ENCODE data around the gene DOCK8. TPM values are rescaled to one million over a fixed set of nuclear protein-coding genes. Genes with fewer than 3 reads are reported as not detected.
A peak's percentile ranks its signal among the peaks of the same experiment; 100 is the strongest.
"Not testable (repeated sequence)": the region's sequence is repeated elsewhere in the genome, so short reads cannot be mapped to it uniquely, and the experiment has no call there.

Gene DOCK8
- total and polyA plus RNA-seq, 2 donors, result 54.5 to 60.4 TPM

- Histone ChIP-seq H3K36me3 (ENCODE audit: control insufficient read depth in 2 of 2, insufficient read depth in 2 of 2, low read length in 1 of 2) (no peaks in the 10 kb centered on the region), H3K27ac (ENCODE audit: low read depth in 1 of 2, low read length in 1 of 2) (no peak overlapping the region), H3K4me3 (ENCODE audit: low read length in 2 of 2) (no peak overlapping the region), H3K27me3 (ENCODE audit: control insufficient read depth in 2 of 2, insufficient read depth in 1 of 2, low read length in 1 of 2) (peaks cover 7 to 25% of the 10 kb centered on the region in 2 donors), H3K9me3 (ENCODE audit: control insufficient read depth in 2 of 2, insufficient read depth in 1 of 2, low read length in 1 of 2) (no peaks in the 10 kb centered on the region), H3K4me1 (ENCODE audit: control insufficient read depth in 2 of 2, insufficient read depth in 2 of 2, low read length in 2 of 2) (peaks cover 5 to 9% of the 10 kb centered on the region in 2 donors)
- WGBS, result 72% methylated on average over 5 of the region's 5 CpGs
- no peak for DNase-seq (ENCODE audit: low read depth in 6 of 9, low spot score in 9 of 9)
Observed at GRCh38 chr9:211557-211956, 3.1 kb upstream of the DOCK8 start.

- no peak for DNase-seq (ENCODE audit: low read depth in 6 of 9, low spot score in 9 of 9)
- H3K9me3 ChIP-seq (ENCODE audit: control insufficient read depth in 2 of 2, insufficient read depth in 1 of 2, low read length in 1 of 2), result no peaks in the 10 kb centered on the region
- peaks cover 7 to 25% of the 10 kb centered on the region in 2 donors for H3K27me3 ChIP-seq (ENCODE audit: control insufficient read depth in 2 of 2, insufficient read depth in 1 of 2, low read length in 1 of 2)
- WGBS, result 89% methylated on average over 3 of the region's 3 CpGs
- H3K4me1 ChIP-seq (ENCODE audit: control insufficient read depth in 2 of 2, insufficient read depth in 2 of 2, low read length in 2 of 2), result peaks cover 5 to 9% of the 10 kb centered on the region in 2 donors
- H3K36me3 ChIP-seq (ENCODE audit: control insufficient read depth in 2 of 2, insufficient read depth in 2 of 2, low read length in 1 of 2), result no peaks in the 10 kb centered on the region
- H3K4me3 ChIP-seq (ENCODE audit: low read length in 2 of 2), result no peak overlapping the region
- H3K27ac ChIP-seq (ENCODE audit: low read depth in 1 of 2, low read length in 1 of 2), result no peak overlapping the region
Observed at GRCh38 chr9:212297-212696, 2.4 kb upstream of the DOCK8 start.

GRCh38 chr9:213901-214300, 764 bp upstream of the DOCK8 start:
- not testable (repeated sequence) for H3K4me1 ChIP-seq (ENCODE audit: control insufficient read depth in 2 of 2, insufficient read depth in 2 of 2, low read length in 2 of 2); H3K36me3 ChIP-seq (ENCODE audit: control insufficient read depth in 2 of 2, insufficient read depth in 2 of 2, low read length in 1 of 2); H3K27ac ChIP-seq (ENCODE audit: low read depth in 1 of 2, low read length in 1 of 2); DNase-seq (ENCODE audit: low read depth in 6 of 9, low spot score in 9 of 9); H3K4me3 ChIP-seq (ENCODE audit: low read length in 2 of 2); H3K9me3 ChIP-seq (ENCODE audit: control insufficient read depth in 2 of 2, insufficient read depth in 1 of 2, low read length in 1 of 2)
- peaks cover 7 to 25% of the 10 kb centered on the region in 2 donors for H3K27me3 ChIP-seq (ENCODE audit: control insufficient read depth in 2 of 2, insufficient read depth in 1 of 2, low read length in 1 of 2)
- WGBS, result 94% methylated on average over 24 of the region's 24 CpGs

GRCh38 chr9:214351-214647, 366 bp upstream of the DOCK8 start:
- Histone ChIP-seq H3K9me3 (ENCODE audit: control insufficient read depth in 2 of 2, insufficient read depth in 1 of 2, low read length in 1 of 2) (no peaks in the 10 kb centered on the region), H3K36me3 (ENCODE audit: control insufficient read depth in 2 of 2, insufficient read depth in 2 of 2, low read length in 1 of 2) (no peaks in the 10 kb centered on the region), H3K4me1 (ENCODE audit: control insufficient read depth in 2 of 2, insufficient read depth in 2 of 2, low read length in 2 of 2) (peaks cover 5 to 9% of the 10 kb centered on the region in 2 donors), H3K27ac (ENCODE audit: low read depth in 1 of 2, low read length in 1 of 2) (peak overlapping the region in 1 of 2 donors; percentile 68), H3K27me3 (ENCODE audit: control insufficient read depth in 2 of 2, insufficient read depth in 1 of 2, low read length in 1 of 2) (peaks cover 7 to 25% of the 10 kb centered on the region in 2 donors), H3K4me3 (ENCODE audit: low read length in 2 of 2) (peak overlapping the region; percentile 6 to 56)
- DNase-seq (ENCODE audit: low read depth in 6 of 9, low spot score in 9 of 9), result peak in 2 of 9 donors; percentile 2 to 15
- 6% methylated on average over 14 of the region's 14 CpGs for WGBS

GRCh38 chr9:215631-216155, 1.0 kb downstream of the DOCK8 start:
- Histone ChIP-seq H3K4me3 (ENCODE audit: low read length in 2 of 2) (peak overlapping the region; percentile 47 to 56), H3K9me3 (ENCODE audit: control insufficient read depth in 2 of 2, insufficient read depth in 1 of 2, low read length in 1 of 2) (no peaks in the 10 kb centered on the region), H3K27ac (ENCODE audit: low read depth in 1 of 2, low read length in 1 of 2) (no peak overlapping the region), H3K27me3 (ENCODE audit: control insufficient read depth in 2 of 2, insufficient read depth in 1 of 2, low read length in 1 of 2) (peaks cover 7 to 25% of the 10 kb centered on the region in 2 donors), H3K4me1 (ENCODE audit: control insufficient read depth in 2 of 2, insufficient read depth in 2 of 2, low read length in 2 of 2) (peaks cover 5 to 9% of the 10 kb centered on the region in 2 donors), H3K36me3 (ENCODE audit: control insufficient read depth in 2 of 2, insufficient read depth in 2 of 2, low read length in 1 of 2) (no peaks in the 10 kb centered on the region)
- WGBS, result 78% methylated on average over 6 of the region's 6 CpGs
- no peak for DNase-seq (ENCODE audit: low read depth in 6 of 9, low spot score in 9 of 9)

- Histone ChIP-seq H3K9me3 (ENCODE audit: control insufficient read depth in 2 of 2, insufficient read depth in 1 of 2, low read length in 1 of 2) (no peaks in the 10 kb centered on the region), H3K4me3 (ENCODE audit: low read length in 2 of 2) (no peak overlapping the region), H3K27me3 (ENCODE audit: control insufficient read depth in 2 of 2, insufficient read depth in 1 of 2, low read length in 1 of 2) (peaks cover 7 to 25% of the 10 kb centered on the region in 2 donors), H3K27ac (ENCODE audit: low read depth in 1 of 2, low read length in 1 of 2) (no peak overlapping the region), H3K4me1 (ENCODE audit: control insufficient read depth in 2 of 2, insufficient read depth in 2 of 2, low read length in 2 of 2) (peaks cover 5 to 9% of the 10 kb centered on the region in 2 donors), H3K36me3 (ENCODE audit: control insufficient read depth in 2 of 2, insufficient read depth in 2 of 2, low read length in 1 of 2) (no peaks in the 10 kb centered on the region)
- no peak for DNase-seq (ENCODE audit: low read depth in 6 of 9, low spot score in 9 of 9)
- 92% methylated on average over 1 of the region's 1 CpG for WGBS
Observed at GRCh38 chr9:216866-217265, 2.2 kb downstream of the DOCK8 start.

GRCh38 chr9:217950-218349, 3.3 kb downstream of the DOCK8 start:
- Histone ChIP-seq H3K27ac (ENCODE audit: low read depth in 1 of 2, low read length in 1 of 2) (no peak overlapping the region), H3K27me3 (ENCODE audit: control insufficient read depth in 2 of 2, insufficient read depth in 1 of 2, low read length in 1 of 2) (peaks cover 3 to 25% of the 10 kb centered on the region in 2 donors), H3K4me1 (ENCODE audit: control insufficient read depth in 2 of 2, insufficient read depth in 2 of 2, low read length in 2 of 2) (peaks cover 7 to 9% of the 10 kb centered on the region in 2 donors), H3K4me3 (ENCODE audit: low read length in 2 of 2) (no peak overlapping the region), H3K36me3 (ENCODE audit: control insufficient read depth in 2 of 2, insufficient read depth in 2 of 2, low read length in 1 of 2) (no peaks in the 10 kb centered on the region), H3K9me3 (ENCODE audit: control insufficient read depth in 2 of 2, insufficient read depth in 1 of 2, low read length in 1 of 2) (no peaks in the 10 kb centered on the region)
- no peak for DNase-seq (ENCODE audit: low read depth in 6 of 9, low spot score in 9 of 9)
- whole genome bisulfite sequencing, result 95% methylated on average over 2 of the region's 2 CpGs

- H3K36me3 ChIP-seq (ENCODE audit: control insufficient read depth in 2 of 2, insufficient read depth in 2 of 2, low read length in 1 of 2); H3K27ac ChIP-seq (ENCODE audit: low read depth in 1 of 2, low read length in 1 of 2); H3K9me3 ChIP-seq (ENCODE audit: control insufficient read depth in 2 of 2, insufficient read depth in 1 of 2, low read length in 1 of 2); H3K4me1 ChIP-seq (ENCODE audit: control insufficient read depth in 2 of 2, insufficient read depth in 2 of 2, low read length in 2 of 2); DNase-seq (ENCODE audit: low read depth in 6 of 9, low spot score in 9 of 9); H3K4me3 ChIP-seq (ENCODE audit: low read length in 2 of 2): not testable (repeated sequence)
- WGBS, result 98% methylated on average over 7 of the region's 7 CpGs
- peaks cover 3 to 22% of the 10 kb centered on the region in 2 donors for H3K27me3 ChIP-seq (ENCODE audit: control insufficient read depth in 2 of 2, insufficient read depth in 1 of 2, low read length in 1 of 2)
Observed at GRCh38 chr9:219036-219435, 4.4 kb downstream of the DOCK8 start.

- Histone ChIP-seq H3K27ac (ENCODE audit: low read depth in 1 of 2, low read length in 1 of 2) (no peak overlapping the region), H3K4me1 (ENCODE audit: control insufficient read depth in 2 of 2, insufficient read depth in 2 of 2, low read length in 2 of 2) (peaks cover 9% of the 10 kb centered on the region in 2 donors), H3K36me3 (ENCODE audit: control insufficient read depth in 2 of 2, insufficient read depth in 2 of 2, low read length in 1 of 2) (no peaks in the 10 kb centered on the region), H3K27me3 (ENCODE audit: control insufficient read depth in 2 of 2, insufficient read depth in 1 of 2, low read length in 1 of 2) (peaks cover 3 to 15% of the 10 kb centered on the region in 2 donors), H3K4me3 (ENCODE audit: low read length in 2 of 2) (no peak overlapping the region), H3K9me3 (ENCODE audit: control insufficient read depth in 2 of 2, insufficient read depth in 1 of 2, low read length in 1 of 2) (no peaks in the 10 kb centered on the region)
- WGBS, result 97% methylated on average over 7 of the region's 7 CpGs
- DNase-seq (ENCODE audit: low read depth in 6 of 9, low spot score in 9 of 9), result no peak
Observed at GRCh38 chr9:219670-220365, 5.2 kb downstream of the DOCK8 start.

Data from thymus (tissue), 11 donors.